RWPE2 (cell line): ENCODE data around the gene WSB2.

Source experiments
- ATAC-seq: fragments of 200-7000 bp; cut with Tn5 transposase; 3 replicates; pipeline ENCODE4 v1.9.1; 2021; ENCODE audit warnings: low read depth
- DNase-seq: peaks from one replicate; pipeline ENCODE4 v3.0.0-alpha.2; 2020; ENCODE audit warnings: low spot score
- H3K27ac ChIP-seq: fragments of 450-650 bp; 2 replicates; pipeline ENCODE4 v1.5.1; 2017; ENCODE audit warnings: mild to moderate bottlenecking; ENCODE audit not compliant: poor library complexity, severe bottlenecking
- H3K27me3 ChIP-seq: fragments of 250-450 bp; sonication (Bioruptor Pico); 2 replicates; pipeline ENCODE4 v1.5.1; 2021; ENCODE audit warnings: mild to moderate bottlenecking, moderate library complexity; ENCODE audit not compliant: insufficient read depth, poor library complexity, severe bottlenecking
- H3K36me3 ChIP-seq: fragments of 250-450 bp; sonication (Bioruptor Pico); 2 replicates; pipeline ENCODE4 v1.5.1; 2020; ENCODE audit warnings: low read depth, mild to moderate bottlenecking, moderate library complexity
- H3K4me1 ChIP-seq: fragments of 250-450 bp; sonication (Bioruptor Pico); 2 replicates; pipeline ENCODE4 v1.5.1; 2021; ENCODE audit warnings: mild to moderate bottlenecking, moderate library complexity; ENCODE audit not compliant: insufficient read depth, poor library complexity, severe bottlenecking
- H3K4me3 ChIP-seq: fragments of 250-450 bp; sonication (Bioruptor Pico); 2 replicates; pipeline ENCODE4 v1.5.1; 2021; ENCODE audit warnings: mild to moderate bottlenecking, moderate library complexity; ENCODE audit not compliant: severe bottlenecking
- H3K9me3 ChIP-seq: fragments of 250-450 bp; sonication (Bioruptor Pico); 2 replicates; pipeline ENCODE4 v1.5.1; 2021; ENCODE audit warnings: mild to moderate bottlenecking, moderate library complexity; ENCODE audit not compliant: severe bottlenecking
- TF ChIP-seq, protein P1 (sequence below): fragments of 450-650 bp; IDR thresholded peaks from one replicate; pipeline ENCODE4 v1.5.1; 2017; ENCODE audit warnings: mild to moderate bottlenecking, moderate library complexity; ENCODE audit not compliant: poor library complexity, severe bottlenecking

The WSB2 gene

DNA sequence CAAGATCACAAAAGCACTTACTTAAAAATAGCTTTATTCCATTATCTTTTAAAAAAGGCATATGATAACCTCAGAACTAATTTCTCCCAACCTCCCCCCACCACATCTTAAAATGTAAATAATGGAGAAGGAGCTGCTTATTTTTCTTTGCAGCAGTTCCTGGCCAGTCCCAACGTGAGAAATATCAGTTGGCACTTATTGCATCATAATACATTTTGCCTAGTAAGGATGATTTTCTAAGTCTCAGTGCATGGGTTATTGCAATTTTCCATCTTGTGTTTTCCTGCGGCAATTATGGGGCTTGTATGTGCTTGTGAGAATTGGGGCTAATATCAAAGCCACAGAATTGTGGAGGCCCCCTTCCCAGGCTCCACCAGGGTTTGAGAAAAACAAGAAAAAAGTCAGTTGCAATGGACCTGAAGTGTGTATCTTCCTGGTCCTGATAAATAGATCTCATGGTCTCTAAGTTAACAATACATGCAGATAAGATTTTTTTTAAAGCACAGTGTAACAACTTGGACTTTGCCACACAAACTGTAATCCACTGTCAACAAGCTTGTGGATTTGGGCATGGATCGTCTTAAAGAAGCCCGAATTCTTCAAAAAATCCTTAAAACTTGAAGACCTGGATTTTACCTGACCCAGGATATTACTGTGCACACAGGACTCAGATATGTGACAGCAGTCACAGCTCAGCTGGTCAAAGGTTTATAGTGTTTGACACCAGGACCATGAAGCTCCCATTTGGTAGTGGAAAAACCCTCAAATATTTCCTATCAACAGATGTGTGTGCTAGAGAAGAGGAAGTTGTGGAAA lies 2.8 kb upstream of the WSB2 start:
- DNase-seq, result no peak
- no peak for ATAC-seq
- Histone ChIP-seq H3K27me3 (no peaks in the 10 kb centered on the region), H3K9me3 (no peaks in the 10 kb centered on the region), H3K4me3 (no peak overlapping the region), H3K27ac (peak overlapping the region; percentile 89), H3K4me1 (peaks cover 17% of the 10 kb centered on the region), H3K36me3 (peaks cover 3% of the 10 kb centered on the region; the same call in 1 of the 2 replicates)
- TF ChIP-seq, protein P1, sequence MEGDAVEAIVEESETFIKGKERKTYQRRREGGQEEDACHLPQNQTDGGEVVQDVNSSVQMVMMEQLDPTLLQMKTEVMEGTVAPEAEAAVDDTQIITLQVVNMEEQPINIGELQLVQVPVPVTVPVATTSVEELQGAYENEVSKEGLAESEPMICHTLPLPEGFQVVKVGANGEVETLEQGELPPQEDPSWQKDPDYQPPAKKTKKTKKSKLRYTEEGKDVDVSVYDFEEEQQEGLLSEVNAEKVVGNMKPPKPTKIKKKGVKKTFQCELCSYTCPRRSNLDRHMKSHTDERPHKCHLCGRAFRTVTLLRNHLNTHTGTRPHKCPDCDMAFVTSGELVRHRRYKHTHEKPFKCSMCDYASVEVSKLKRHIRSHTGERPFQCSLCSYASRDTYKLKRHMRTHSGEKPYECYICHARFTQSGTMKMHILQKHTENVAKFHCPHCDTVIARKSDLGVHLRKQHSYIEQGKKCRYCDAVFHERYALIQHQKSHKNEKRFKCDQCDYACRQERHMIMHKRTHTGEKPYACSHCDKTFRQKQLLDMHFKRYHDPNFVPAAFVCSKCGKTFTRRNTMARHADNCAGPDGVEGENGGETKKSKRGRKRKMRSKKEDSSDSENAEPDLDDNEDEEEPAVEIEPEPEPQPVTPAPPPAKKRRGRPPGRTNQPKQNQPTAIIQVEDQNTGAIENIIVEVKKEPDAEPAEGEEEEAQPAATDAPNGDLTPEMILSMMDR, result no peak

DNA sequence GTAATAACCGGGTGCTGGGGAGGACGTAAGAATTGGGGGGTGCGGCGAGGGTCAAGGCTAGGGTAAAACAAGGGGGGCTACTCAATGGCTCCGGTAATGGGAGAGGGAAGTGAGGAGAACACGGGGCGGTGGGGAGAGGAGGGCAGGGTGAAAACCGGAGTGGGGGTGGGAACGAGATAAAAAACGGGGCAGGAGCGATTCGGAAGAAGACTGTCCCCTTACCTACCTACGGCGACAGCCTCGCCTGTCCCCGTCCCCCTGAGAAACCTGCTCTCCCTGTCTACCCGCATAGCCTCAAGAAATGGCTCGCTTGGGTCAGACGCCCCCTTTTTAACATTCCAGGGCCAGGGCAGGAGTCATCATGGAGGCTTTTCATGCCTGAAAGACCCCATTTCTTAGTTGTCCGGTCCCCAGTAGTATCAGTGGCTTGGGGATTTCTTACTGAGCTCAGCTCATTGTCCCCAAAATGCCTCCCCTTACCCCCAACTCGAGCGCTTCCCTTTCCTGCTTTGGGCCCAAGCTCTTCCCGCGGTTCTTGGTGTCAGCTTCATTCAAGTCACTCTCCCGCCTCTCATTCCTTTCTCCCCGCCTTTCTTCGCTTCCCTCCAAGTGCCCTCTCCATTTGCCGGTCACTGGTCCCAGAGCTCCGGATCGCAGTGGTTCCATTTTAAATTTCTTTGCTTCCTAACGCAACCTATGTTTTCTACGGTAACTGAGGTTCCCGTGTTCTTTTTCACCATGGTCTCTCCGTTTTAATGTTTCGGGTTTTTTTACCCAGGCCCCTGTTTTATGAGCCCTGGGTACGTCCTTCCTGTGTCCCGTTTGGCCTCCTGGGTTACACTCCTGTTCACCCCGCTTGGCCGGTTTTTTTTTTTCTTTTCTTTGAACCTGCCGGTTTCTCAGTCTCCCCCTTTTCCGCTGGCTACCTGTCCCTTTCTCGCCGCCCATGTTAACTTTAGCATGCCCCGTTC lies 1.2 kb upstream of the WSB2 start:
- Histone ChIP-seq H3K27me3 (no peaks in the 10 kb centered on the region), H3K4me3 (peak overlapping the region; percentile 82), H3K9me3 (no peaks in the 10 kb centered on the region), H3K27ac (peak overlapping the region; percentile 89), H3K4me1 (peaks cover 17% of the 10 kb centered on the region), H3K36me3 (peaks cover 3% of the 10 kb centered on the region; the same call in 1 of the 2 replicates)
- TF ChIP-seq, protein P1, result no peak
- ATAC-seq (peak; percentile 64), DNase-seq (no peak)

DNA sequence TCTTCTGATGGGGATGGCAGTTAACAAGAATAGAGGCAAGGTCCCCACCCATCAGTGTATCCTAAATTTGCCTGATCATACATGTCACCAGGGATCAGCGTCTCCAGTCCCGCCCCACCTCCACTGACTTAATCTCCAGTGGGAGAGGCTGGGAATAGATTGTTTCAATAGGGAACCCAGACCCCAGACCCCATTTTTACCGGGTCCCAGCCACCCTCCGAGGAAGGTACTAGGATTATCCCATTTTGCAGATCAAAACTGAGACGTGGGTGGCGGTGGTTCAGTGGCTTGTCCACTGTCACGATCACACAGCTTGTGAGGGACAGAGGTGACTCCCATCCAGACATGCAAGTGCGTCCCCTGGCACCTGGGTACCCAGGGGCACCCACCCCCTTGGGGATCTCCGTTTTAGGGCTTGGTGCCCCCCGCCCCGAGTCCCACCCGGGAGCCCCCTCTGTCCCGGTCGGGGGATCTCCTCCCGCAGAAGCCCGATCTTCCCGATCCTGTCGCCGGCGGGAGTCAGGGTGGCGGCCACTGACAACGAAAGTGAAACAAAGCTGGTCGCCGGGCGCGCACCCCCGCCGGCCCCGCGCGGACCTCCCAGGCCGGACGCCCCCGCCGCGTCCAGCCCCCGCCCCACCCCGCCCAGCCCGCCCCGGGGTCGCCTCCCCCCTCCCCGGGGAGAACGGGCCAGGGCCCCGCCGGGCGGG lies 523 bp downstream of the WSB2 start:
- peaks cover 3% of the 10 kb centered on the region; the same call in 1 of the 2 replicates for H3K36me3 ChIP-seq
- TF ChIP-seq, protein P1, result no peak
- H3K9me3 ChIP-seq, result no peaks in the 10 kb centered on the region
- H3K27me3 ChIP-seq, result no peaks in the 10 kb centered on the region
- peaks cover 17% of the 10 kb centered on the region for H3K4me1 ChIP-seq
- DNase-seq (no peak), ATAC-seq (no peak)
- H3K4me3 ChIP-seq, result peak overlapping the region; percentile 82
- peak overlapping the region; percentile 89 for H3K27ac ChIP-seq

DNA sequence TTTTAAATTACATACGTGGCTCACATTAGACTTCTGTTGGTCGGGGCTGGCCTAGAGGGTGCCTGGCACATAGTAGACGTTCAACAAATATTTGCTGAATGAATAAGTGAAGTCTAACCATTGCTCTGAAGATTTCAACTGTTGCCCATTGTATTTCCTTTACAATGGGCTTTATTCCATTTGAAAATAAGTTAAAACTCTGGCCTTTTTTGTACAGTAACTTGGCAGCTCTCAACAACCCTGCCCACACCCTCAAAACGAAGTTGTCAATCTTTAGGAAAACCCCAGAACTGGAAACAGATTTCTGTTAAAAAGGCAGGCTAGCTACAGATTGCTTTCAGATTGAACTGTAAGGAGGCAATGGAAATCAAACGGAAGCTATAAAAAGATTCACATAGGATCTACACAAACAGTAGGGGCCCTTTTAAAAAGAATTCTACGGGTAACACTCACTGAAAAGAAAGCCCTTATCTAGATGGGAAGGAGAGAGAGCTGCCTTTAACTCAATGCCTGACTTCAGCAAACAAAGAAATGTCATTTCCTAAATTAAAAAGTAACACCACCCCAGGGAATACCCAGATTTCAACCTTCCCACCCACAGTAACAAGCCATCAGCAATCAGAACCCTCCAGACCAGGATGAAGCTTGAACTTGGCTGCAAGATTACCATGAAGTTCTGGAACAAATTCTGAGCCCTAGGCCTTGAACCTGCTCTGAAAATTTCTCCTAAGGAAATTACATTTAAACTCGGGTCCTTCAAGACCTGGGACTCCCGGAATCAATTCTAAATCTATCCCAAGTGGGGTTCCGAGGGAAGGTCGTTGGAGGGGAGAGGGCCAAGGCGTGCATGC lies 1.4 kb downstream of the WSB2 start:
- DNase-seq (no peak), ATAC-seq (no peak)
- H3K4me1 ChIP-seq, result peaks cover 17% of the 10 kb centered on the region
- peak overlapping the region; percentile 89 for H3K27ac ChIP-seq
- peaks cover 3% of the 10 kb centered on the region for H3K36me3 ChIP-seq
- H3K4me3 ChIP-seq, result peak overlapping the region; percentile 82
- H3K9me3 ChIP-seq, result no peaks in the 10 kb centered on the region
- TF ChIP-seq, protein P1, result no peak
- H3K27me3 ChIP-seq, result no peaks in the 10 kb centered on the region
